Neural cell (in vitro differentiated cells): ENCODE data around the gene LRSAM1. TPM values are rescaled to one million over a fixed set of nuclear protein-coding genes. Genes with fewer than 3 reads are reported as not detected.

Source experiments
- H2AFZ ChIP-seq: fragments of 200-600, 300-800 bp; sonication (generic), shearing (Covaris generic); 2 replicates; pipeline ENCODE4 v1.6.0; 2014; ENCODE audit warnings: low read depth, mild to moderate bottlenecking, antibody characterized with exemption, low read length, moderate library complexity
- H3F3A ChIP-seq: fragments of 200-600 bp; shearing (Covaris generic); 2 replicates; pipeline ENCODE4 v1.6.1; 2016; ENCODE audit warnings: mild to moderate bottlenecking, moderate library complexity, mixed read lengths, antibody characterized with exemption, low read length; ENCODE audit not compliant: insufficient read depth, poor library complexity, severe bottlenecking
- H3K27ac ChIP-seq: fragments of 200-600, 300-800 bp; sonication (generic), shearing (Covaris generic); 2 replicates; pipeline ENCODE4 v1.5.1; 2014; ENCODE audit warnings: mild to moderate bottlenecking, low read length, moderate library complexity
- H3K27me3 ChIP-seq: fragments of 300-800, 200-600 bp; sonication (generic), shearing (Covaris generic); 2 replicates; pipeline ENCODE4 v1.6.0; 2014; ENCODE audit warnings: mild to moderate bottlenecking, low read depth, low read length, moderate library complexity; ENCODE audit not compliant: insufficient read depth
- H3K36me3 ChIP-seq: fragments of 300-800, 200-600 bp; sonication (generic), shearing (Covaris generic); 2 replicates; pipeline ENCODE4 v1.5.1; 2014; ENCODE audit warnings: mild to moderate bottlenecking, antibody characterized with exemption, low read length, moderate library complexity; ENCODE audit not compliant: insufficient read depth
- H3K4me2 ChIP-seq: fragments of 300-800, 200-600 bp; sonication (generic), shearing (Covaris generic); 2 replicates; pipeline ENCODE4 v1.6.0; 2014; ENCODE audit warnings: mild to moderate bottlenecking, low read length
- H3K4me3 ChIP-seq: fragments of 300-800, 200-600 bp; sonication (generic), shearing (Covaris generic); 2 replicates; pipeline ENCODE4 v1.5.1; 2014; ENCODE audit warnings: mild to moderate bottlenecking, low read length, moderate library complexity
- H3K79me2 ChIP-seq: fragments of 200-600 bp; shearing (Covaris generic); replicated peaks from 2 replicates; pipeline ENCODE4 v1.6.0; 2014; ENCODE audit warnings: mild to moderate bottlenecking, low read length, moderate library complexity; ENCODE audit not compliant: insufficient read depth
- H3K9ac ChIP-seq: fragments of 300-800, 200-600 bp; sonication (generic), shearing (Covaris generic); 2 replicates; pipeline ENCODE4 v1.6.1; 2016; ENCODE audit warnings: mild to moderate bottlenecking, low read length, mixed read lengths
- H3K9me2 ChIP-seq: fragments of 200-600 bp; shearing (Covaris generic); 2 replicates; pipeline ENCODE4 v1.6.1; 2016; ENCODE audit warnings: mild to moderate bottlenecking, low read length, mixed read lengths; ENCODE audit not compliant: insufficient read depth
- H3K9me3 ChIP-seq: fragments of 200-600, 300-800 bp; sonication (generic), shearing (Covaris generic); 2 replicates; pipeline ENCODE4 v1.6.1; 2016; ENCODE audit warnings: mild to moderate bottlenecking, mixed run types, low read length, moderate library complexity, mixed read lengths
- H4K20me1 ChIP-seq: fragments of 200-600 bp; shearing (Covaris generic); 2 replicates; pipeline ENCODE4 v1.6.1; 2016; ENCODE audit warnings: mild to moderate bottlenecking, mixed run types; ENCODE audit not compliant: insufficient read depth
- CTCF ChIP-seq: fragments of 450-650 bp; IDR thresholded peaks from 2 replicates; pipeline ENCODE4 v1.5.1; 2014; ENCODE audit warnings: antibody characterized with exemption, mild to moderate bottlenecking, moderate library complexity; ENCODE audit not compliant: poor library complexity, severe bottlenecking
- EP300 ChIP-seq: fragments of 450-650 bp; conservative IDR thresholded peaks from 2 replicates; pipeline ENCODE4 v1.6.1; 2014; ENCODE audit warnings: antibody characterized with exemption, mild to moderate bottlenecking, moderate library complexity; ENCODE audit not compliant: poor library complexity, severe bottlenecking
- EZH2 ChIP-seq: fragments of 200-600, 300-800 bp; shearing (Covaris generic), sonication (generic); IDR thresholded peaks from 2 replicates; pipeline ENCODE4 v1.6.1; 2014; ENCODE audit warnings: antibody characterized with exemption, low read length, borderline replicate concordance, mild to moderate bottlenecking; ENCODE audit not compliant: insufficient read depth, poor library complexity, severe bottlenecking
- POLR2AphosphoS5 ChIP-seq: IDR thresholded peaks from 2 replicates; pipeline ENCODE4 v1.6.1; 2012
- RAD21 ChIP-seq: fragments of 450-650 bp; conservative IDR thresholded peaks from 2 replicates; pipeline ENCODE4 v1.6.1; 2014; ENCODE audit warnings: antibody characterized with exemption, mild to moderate bottlenecking, moderate library complexity
- REST ChIP-seq: IDR thresholded peaks from 2 replicates; pipeline ENCODE4 v1.6.1; 2012; ENCODE audit warnings: borderline replicate concordance
- SMC3 ChIP-seq: fragments of 450-650 bp; conservative IDR thresholded peaks from 2 replicates; pipeline ENCODE4 v1.6.1; 2014; ENCODE audit warnings: antibody characterized with exemption, mild to moderate bottlenecking, moderate library complexity; ENCODE audit not compliant: poor library complexity
- TAF1 ChIP-seq: IDR thresholded peaks from 2 replicates; pipeline ENCODE4 v1.6.1; 2012; ENCODE audit warnings: low read depth
- polyA plus RNA-seq: library from polyadenylated mRNA; depleted of rRNA; stranded (reverse); fragments of >200 nt; gene quantifications from 2 replicates; pipeline ENCODE4 v1.2.3, GENCODE V29; 2014

Gene LRSAM1
- polyA plus RNA-seq, 1 donor from 2014 or later = 21.6 TPM

GRCh38 chr9:127527560-127528268 is 76.4 kb downstream of the LRSAM1 start:
- Histone ChIP-seq H3K27me3 (no peaks in the 10 kb centered on the region), H3K79me2 (no peaks in the 10 kb centered on the region), H3K9ac (no peak overlapping the region), H3K9me2 (no peaks in the 10 kb centered on the region), H2AFZ (no peak overlapping the region), H3K27ac (no peak overlapping the region), H3K36me3 (peaks cover 16% of the 10 kb centered on the region), H3K4me3 (no peak overlapping the region), H3K4me2 (no peak overlapping the region), H4K20me1 (no peaks in the 10 kb centered on the region), H3K9me3 (peaks cover 5% of the 10 kb centered on the region), H3F3A (no peaks in the 10 kb centered on the region)
- TF ChIP-seq TAF1 = no peak
- no peak for TF ChIP-seq RAD21
- no peak for TF ChIP-seq POLR2AphosphoS5
- TF ChIP-seq SMC3 = no peak
- TF ChIP-seq CTCF = no peak
- no peak for TF ChIP-seq EP300
- TF ChIP-seq REST = no peak

GRCh38 chr9:127528422-127529251 is 77.3 kb downstream of the LRSAM1 start:
- Histone ChIP-seq H3K36me3 (peaks cover 11% of the 10 kb centered on the region), H2AFZ (no peak overlapping the region), H3K4me2 (no peak overlapping the region), H4K20me1 (no peaks in the 10 kb centered on the region), H3K27ac (no peak overlapping the region), H3K4me3 (no peak overlapping the region), H3K27me3 (no peaks in the 10 kb centered on the region), H3K9ac (no peak overlapping the region), H3F3A (no peaks in the 10 kb centered on the region), H3K9me2 (no peaks in the 10 kb centered on the region), H3K9me3 (peaks cover 1% of the 10 kb centered on the region), H3K79me2 (no peaks in the 10 kb centered on the region)
- no peak for TF ChIP-seq POLR2AphosphoS5

- Histone ChIP-seq H4K20me1 (no peaks in the 10 kb centered on the region), H2AFZ (no peak overlapping the region)
- TF ChIP-seq CTCF = no peak
- no peak for TF ChIP-seq SMC3
- no peak for TF ChIP-seq REST
- TF ChIP-seq POLR2AphosphoS5 = no peak
- no peak for TF ChIP-seq EP300
- TF ChIP-seq TAF1 = no peak
- no peak for TF ChIP-seq EZH2
- TF ChIP-seq RAD21 = no peak
Observed at GRCh38 chr9:127529671-127530070, 78.4 kb downstream of the LRSAM1 start.

More at GRCh38 chr9:127529671-127530070, 78.4 kb downstream of the LRSAM1 start:
- H3K4me2 ChIP-seq = no peak overlapping the region
- H3F3A ChIP-seq = no peaks in the 10 kb centered on the region
- H3K27me3 ChIP-seq = no peaks in the 10 kb centered on the region
- H3K9me3 ChIP-seq = no peaks in the 10 kb centered on the region
- H3K9me2 ChIP-seq = no peaks in the 10 kb centered on the region
- no peak overlapping the region for H3K4me3 ChIP-seq
- H3K9ac ChIP-seq = no peak overlapping the region
- H3K79me2 ChIP-seq = no peaks in the 10 kb centered on the region
- no peak overlapping the region for H3K27ac ChIP-seq
- peaks cover 4% of the 10 kb centered on the region for H3K36me3 ChIP-seq
